PC-3 (cell line): ENCODE results near the gene STUB1.

Source experiments
- CTCF ChIP-seq: fragments of 300-600 bp; sonication (generic); conservative IDR thresholded peaks from 2 replicates; pipeline ENCODE4 v1.5.1; 2017; ENCODE audit warnings: antibody characterized with exemption, low read depth, mild to moderate bottlenecking, low read length
- EZH2 ChIP-seq: fragments of 300-600 bp; sonication (generic); IDR thresholded peaks from one replicate; pipeline ENCODE4 v1.6.1; 2017; ENCODE audit warnings: antibody characterized with exemption, mild to moderate bottlenecking, low read length; ENCODE audit not compliant: unreplicated experiment
- EZH2phosphoT487 ChIP-seq: fragments of 300-600 bp; sonication (generic); IDR thresholded peaks from 2 replicates; pipeline ENCODE4 v1.6.1; 2018; ENCODE audit warnings: mild to moderate bottlenecking, antibody characterized with exemption, low read length, borderline replicate concordance

DNA sequence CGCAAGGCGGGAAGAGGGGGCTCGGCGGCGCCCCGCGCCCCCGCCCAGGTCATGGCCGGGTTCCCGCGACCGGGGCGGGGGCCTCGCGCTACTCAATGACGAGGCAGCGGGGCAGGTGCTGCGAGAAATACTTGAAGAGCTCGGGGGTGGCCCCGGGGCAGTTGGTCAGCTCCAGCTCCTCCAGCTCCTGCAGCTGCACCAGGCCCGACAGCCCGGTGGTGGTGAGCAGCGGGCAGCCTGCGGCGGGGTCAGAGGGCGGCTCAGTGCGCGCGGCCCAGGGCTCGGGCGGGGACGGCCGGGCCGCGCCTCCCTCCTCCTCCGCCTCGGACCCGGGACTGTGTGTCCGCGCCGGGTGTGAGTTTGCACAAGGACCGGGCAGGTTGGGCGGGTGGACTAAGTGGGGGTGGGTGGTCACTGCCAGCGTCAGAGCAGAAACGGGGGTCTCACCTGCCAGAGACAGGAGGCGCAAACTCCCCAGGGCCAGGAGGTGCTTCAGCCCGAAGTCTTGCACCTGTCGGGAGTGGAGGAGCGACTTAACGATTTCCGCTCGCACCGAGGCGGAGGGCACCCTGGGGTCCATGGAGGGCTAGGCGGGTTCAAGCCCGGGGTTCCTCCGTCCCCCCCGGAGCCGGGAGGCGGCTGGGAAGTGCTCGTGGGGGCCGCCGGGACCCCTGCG, 14.1 kb downstream of the STUB1 start:
- TF ChIP-seq CTCF = no peak
- no peak for TF ChIP-seq EZH2
- no peak for TF ChIP-seq EZH2phosphoT487
